COLO668 (cell line): ENCODE measurements around the gene OMG.
"Not testable (repeated sequence)": the region's sequence is repeated elsewhere in the genome, so short reads cannot be mapped to it uniquely, and the experiment has no call there.

ENCODE experiments used
- DNase-seq: peaks from one replicate; lab custom pipeline; 2025; ENCODE audit not compliant: unreplicated experiment; lab: John Stamatoyannopoulos, UW

OMG gene

GRCh38 chr17:31297090-31297489 lies at the start of gene OMG:
Gene OMG, minus strand, starts transcription at chr17:31297239. Its CDS starts 908 bp downstream, at chr17:31296331.
- no peak for DNase-seq

GRCh38 chr17:31345191-31345747 lies 48.2 kb upstream of the OMG start:
- not testable (repeated sequence) for DNase-seq

GRCh38 chr17:31339906-31340661 lies 43.0 kb upstream of the OMG start:
- no peak for DNase-seq

- DNase-seq = no peak
Observed at GRCh38 chr17:31329221-31329620, 32.2 kb upstream of the OMG start.

GRCh38 chr17:31328160-31328535 lies 31.1 kb upstream of the OMG start:
- DNase-seq = no peak

- no peak for DNase-seq
Observed at GRCh38 chr17:31327534-31328159, 30.6 kb upstream of the OMG start.

GRCh38 chr17:31323551-31323950 lies 26.5 kb upstream of the OMG start:
- DNase-seq = no peak

GRCh38 chr17:31321966-31322365 lies 24.9 kb upstream of the OMG start:
- no peak for DNase-seq

- DNase-seq = no peak
Observed at GRCh38 chr17:31321481-31321880, 24.4 kb upstream of the OMG start, which contains the start of gene EVI2A. Gene EVI2A, minus strand, starts transcription at chr17:31321622. Its CDS starts 2,609 bp downstream, at chr17:31319013.

GRCh38 chr17:31320791-31321190 lies 23.8 kb upstream of the OMG start:
- DNase-seq = no peak

GRCh38 chr17:31320241-31320640 lies 23.2 kb upstream of the OMG start:
- no peak for DNase-seq

- DNase-seq = no peak
Observed at GRCh38 chr17:31318851-31319661, 22.0 kb upstream of the OMG start.

GRCh38 chr17:31318298-31318801 lies 21.3 kb upstream of the OMG start:
- DNase-seq = no peak

GRCh38 chr17:31314782-31315100 lies 17.7 kb upstream of the OMG start:
- DNase-seq = no peak

- no peak for DNase-seq
Observed at GRCh38 chr17:31313982-31314781, 17.1 kb upstream of the OMG start, which contains the start of gene EVI2B. Gene EVI2B, minus strand, starts transcription at chr17:31314054. Its CDS starts 8,445 bp downstream, at chr17:31305609.

GRCh38 chr17:31312223-31312622 lies 15.2 kb upstream of the OMG start:
- DNase-seq = not testable (repeated sequence)

GRCh38 chr17:31311526-31311925 lies 14.5 kb upstream of the OMG start:
- DNase-seq = no peak

- no peak for DNase-seq
Observed at GRCh38 chr17:31310886-31311285, 13.8 kb upstream of the OMG start.

- no peak for DNase-seq
Observed at GRCh38 chr17:31310260-31310659, 13.2 kb upstream of the OMG start.

GRCh38 chr17:31309556-31309955 lies 12.5 kb upstream of the OMG start:
- DNase-seq = no peak
